ENCODE measurements around the gene CASP8. TPM values are rescaled to one million over a fixed set of nuclear protein-coding genes. Genes with fewer than 3 reads are reported as not detected.

Gene CASP8
- total and polyA plus RNA-seq, 9 of the 15 experiments (the other 6 are each of a cell fraction or from before 2014, with no cell fraction given) = 10.2 to 31.4 (median 19.4) TPM

DNA sequence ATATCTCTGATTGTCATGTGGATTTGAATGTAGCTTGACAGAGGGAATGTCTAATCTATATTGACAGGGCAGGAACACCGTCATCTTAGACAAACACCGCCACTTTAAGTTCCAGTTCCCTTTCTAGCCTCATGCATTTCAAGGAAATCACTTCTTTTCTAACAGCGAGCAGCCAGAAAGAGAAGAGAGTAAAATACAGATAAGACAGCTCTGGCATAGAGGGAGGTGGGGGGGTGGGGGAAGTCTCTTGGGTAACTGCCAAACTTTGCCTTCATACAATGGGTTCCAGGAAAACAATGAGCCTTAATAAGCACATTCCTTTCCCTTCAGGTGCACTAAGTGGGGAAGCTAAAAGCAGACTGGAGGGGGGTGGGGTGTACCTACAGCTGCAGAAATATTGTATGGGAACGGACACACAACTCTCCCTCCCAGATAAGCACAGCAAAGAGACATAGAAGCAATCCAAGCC is 40.2 kb upstream of the CASP8 start (continued):
- TF ChIP-seq PRPF4 (IDR thresholded peaks at IDR 0.05; ENCODE audit: insufficient read depth, low read depth, low read length, poor library complexity, severe bottlenecking) (no peak), JUNB (CRISPR knock-in tag; conservative IDR thresholded peaks at IDR 0.05) (no peak), ESRRB (CRISPR knock-in tag; IDR thresholded peaks at IDR 0.05; ENCODE audit: borderline replicate concordance) (no peak), ETV5 (CRISPR knock-in tag; IDR thresholded peaks at IDR 0.05; ENCODE audit: low read depth) (no peak), KAT2B (IDR thresholded peaks at IDR 0.05; ENCODE audit: low read depth, low read length) (no peak), EZH2 (IDR thresholded peaks at IDR 0.05; ENCODE audit: borderline replicate concordance, low read depth, low read length) (no peak), MYC (IDR thresholded peaks at IDR 0.05; ENCODE audit: low read depth, low read length) (no peak), MYC (CRISPR knock-in tag; IDR thresholded peaks at IDR 0.05; ENCODE audit: borderline replicate concordance, low read depth) (no peak), RB1 (IDR thresholded peaks at IDR 0.05; ENCODE audit: low read depth) (no peak), NR4A1 (CRISPR knock-in tag; IDR thresholded peaks at IDR 0.05) (no peak), NR4A1 (tag; IDR thresholded peaks at IDR 0.05) (no peak), CXXC5 (CRISPR knock-in tag; IDR thresholded peaks at IDR 0.05) (no peak; the same call in 1 of the 2 replicates), ILK (tag; IDR thresholded peaks at IDR 0.05; ENCODE audit: borderline replicate concordance, low read depth) (no peak), ZBED1 (IDR thresholded peaks at IDR 0.05) (no peak), PTRF (tag; IDR thresholded peaks at IDR 0.05) (no peak), FOXK1 (CRISPR knock-in tag; IDR thresholded peaks at IDR 0.05; ENCODE audit: borderline replicate concordance) (no peak)
- TF ChIP-seq, protein P1, sequence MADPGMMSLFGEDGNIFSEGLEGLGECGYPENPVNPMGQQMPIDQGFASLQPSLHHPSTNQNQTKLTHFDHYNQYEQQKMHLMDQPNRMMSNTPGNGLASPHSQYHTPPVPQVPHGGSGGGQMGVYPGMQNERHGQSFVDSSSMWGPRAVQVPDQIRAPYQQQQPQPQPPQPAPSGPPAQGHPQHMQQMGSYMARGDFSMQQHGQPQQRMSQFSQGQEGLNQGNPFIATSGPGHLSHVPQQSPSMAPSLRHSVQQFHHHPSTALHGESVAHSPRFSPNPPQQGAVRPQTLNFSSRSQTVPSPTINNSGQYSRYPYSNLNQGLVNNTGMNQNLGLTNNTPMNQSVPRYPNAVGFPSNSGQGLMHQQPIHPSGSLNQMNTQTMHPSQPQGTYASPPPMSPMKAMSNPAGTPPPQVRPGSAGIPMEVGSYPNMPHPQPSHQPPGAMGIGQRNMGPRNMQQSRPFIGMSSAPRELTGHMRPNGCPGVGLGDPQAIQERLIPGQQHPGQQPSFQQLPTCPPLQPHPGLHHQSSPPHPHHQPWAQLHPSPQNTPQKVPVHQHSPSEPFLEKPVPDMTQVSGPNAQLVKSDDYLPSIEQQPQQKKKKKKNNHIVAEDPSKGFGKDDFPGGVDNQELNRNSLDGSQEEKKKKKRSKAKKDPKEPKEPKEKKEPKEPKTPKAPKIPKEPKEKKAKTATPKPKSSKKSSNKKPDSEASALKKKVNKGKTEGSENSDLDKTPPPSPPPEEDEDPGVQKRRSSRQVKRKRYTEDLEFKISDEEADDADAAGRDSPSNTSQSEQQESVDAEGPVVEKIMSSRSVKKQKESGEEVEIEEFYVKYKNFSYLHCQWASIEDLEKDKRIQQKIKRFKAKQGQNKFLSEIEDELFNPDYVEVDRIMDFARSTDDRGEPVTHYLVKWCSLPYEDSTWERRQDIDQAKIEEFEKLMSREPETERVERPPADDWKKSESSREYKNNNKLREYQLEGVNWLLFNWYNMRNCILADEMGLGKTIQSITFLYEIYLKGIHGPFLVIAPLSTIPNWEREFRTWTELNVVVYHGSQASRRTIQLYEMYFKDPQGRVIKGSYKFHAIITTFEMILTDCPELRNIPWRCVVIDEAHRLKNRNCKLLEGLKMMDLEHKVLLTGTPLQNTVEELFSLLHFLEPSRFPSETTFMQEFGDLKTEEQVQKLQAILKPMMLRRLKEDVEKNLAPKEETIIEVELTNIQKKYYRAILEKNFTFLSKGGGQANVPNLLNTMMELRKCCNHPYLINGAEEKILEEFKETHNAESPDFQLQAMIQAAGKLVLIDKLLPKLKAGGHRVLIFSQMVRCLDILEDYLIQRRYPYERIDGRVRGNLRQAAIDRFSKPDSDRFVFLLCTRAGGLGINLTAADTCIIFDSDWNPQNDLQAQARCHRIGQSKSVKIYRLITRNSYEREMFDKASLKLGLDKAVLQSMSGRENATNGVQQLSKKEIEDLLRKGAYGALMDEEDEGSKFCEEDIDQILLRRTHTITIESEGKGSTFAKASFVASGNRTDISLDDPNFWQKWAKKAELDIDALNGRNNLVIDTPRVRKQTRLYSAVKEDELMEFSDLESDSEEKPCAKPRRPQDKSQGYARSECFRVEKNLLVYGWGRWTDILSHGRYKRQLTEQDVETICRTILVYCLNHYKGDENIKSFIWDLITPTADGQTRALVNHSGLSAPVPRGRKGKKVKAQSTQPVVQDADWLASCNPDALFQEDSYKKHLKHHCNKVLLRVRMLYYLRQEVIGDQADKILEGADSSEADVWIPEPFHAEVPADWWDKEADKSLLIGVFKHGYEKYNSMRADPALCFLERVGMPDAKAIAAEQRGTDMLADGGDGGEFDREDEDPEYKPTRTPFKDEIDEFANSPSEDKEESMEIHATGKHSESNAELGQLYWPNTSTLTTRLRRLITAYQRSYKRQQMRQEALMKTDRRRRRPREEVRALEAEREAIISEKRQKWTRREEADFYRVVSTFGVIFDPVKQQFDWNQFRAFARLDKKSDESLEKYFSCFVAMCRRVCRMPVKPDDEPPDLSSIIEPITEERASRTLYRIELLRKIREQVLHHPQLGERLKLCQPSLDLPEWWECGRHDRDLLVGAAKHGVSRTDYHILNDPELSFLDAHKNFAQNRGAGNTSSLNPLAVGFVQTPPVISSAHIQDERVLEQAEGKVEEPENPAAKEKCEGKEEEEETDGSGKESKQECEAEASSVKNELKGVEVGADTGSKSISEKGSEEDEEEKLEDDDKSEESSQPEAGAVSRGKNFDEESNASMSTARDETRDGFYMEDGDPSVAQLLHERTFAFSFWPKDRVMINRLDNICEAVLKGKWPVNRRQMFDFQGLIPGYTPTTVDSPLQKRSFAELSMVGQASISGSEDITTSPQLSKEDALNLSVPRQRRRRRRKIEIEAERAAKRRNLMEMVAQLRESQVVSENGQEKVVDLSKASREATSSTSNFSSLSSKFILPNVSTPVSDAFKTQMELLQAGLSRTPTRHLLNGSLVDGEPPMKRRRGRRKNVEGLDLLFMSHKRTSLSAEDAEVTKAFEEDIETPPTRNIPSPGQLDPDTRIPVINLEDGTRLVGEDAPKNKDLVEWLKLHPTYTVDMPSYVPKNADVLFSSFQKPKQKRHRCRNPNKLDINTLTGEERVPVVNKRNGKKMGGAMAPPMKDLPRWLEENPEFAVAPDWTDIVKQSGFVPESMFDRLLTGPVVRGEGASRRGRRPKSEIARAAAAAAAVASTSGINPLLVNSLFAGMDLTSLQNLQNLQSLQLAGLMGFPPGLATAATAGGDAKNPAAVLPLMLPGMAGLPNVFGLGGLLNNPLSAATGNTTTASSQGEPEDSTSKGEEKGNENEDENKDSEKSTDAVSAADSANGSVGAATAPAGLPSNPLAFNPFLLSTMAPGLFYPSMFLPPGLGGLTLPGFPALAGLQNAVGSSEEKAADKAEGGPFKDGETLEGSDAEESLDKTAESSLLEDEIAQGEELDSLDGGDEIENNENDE (IDR thresholded peaks at IDR 0.05; ENCODE audit: low read depth, low read length) = no peak
